Measurements from ENCODE around the gene KCNS1.

The KCNS1 gene

DNA sequence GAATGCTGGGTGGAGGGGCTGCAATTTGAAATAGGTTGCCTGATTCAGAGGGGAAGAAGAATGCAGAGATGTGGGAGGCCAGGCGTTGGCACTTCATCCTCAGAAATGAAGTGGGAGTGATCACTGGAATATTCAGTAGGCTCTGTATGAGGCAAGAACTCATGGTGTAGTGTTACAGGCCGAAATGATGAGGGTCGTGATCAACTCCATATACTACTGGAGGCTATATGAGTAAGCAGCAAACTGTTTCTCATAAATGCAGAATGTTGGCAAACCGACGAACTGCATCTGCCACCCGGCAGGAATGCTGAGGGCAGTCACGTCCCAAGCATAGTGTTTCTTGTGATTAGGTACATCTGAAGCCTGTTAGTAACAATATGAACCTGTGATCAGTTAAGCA lies 12.7 kb downstream of the KCNS1 start:
- DNase-seq (ENCODE audit: low spot score), result no peak
- TF ChIP-seq, protein P1, sequence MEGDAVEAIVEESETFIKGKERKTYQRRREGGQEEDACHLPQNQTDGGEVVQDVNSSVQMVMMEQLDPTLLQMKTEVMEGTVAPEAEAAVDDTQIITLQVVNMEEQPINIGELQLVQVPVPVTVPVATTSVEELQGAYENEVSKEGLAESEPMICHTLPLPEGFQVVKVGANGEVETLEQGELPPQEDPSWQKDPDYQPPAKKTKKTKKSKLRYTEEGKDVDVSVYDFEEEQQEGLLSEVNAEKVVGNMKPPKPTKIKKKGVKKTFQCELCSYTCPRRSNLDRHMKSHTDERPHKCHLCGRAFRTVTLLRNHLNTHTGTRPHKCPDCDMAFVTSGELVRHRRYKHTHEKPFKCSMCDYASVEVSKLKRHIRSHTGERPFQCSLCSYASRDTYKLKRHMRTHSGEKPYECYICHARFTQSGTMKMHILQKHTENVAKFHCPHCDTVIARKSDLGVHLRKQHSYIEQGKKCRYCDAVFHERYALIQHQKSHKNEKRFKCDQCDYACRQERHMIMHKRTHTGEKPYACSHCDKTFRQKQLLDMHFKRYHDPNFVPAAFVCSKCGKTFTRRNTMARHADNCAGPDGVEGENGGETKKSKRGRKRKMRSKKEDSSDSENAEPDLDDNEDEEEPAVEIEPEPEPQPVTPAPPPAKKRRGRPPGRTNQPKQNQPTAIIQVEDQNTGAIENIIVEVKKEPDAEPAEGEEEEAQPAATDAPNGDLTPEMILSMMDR (IDR thresholded peaks at IDR 0.05; ENCODE audit: extremely low read depth, missing control alignments), result no peak

DNA sequence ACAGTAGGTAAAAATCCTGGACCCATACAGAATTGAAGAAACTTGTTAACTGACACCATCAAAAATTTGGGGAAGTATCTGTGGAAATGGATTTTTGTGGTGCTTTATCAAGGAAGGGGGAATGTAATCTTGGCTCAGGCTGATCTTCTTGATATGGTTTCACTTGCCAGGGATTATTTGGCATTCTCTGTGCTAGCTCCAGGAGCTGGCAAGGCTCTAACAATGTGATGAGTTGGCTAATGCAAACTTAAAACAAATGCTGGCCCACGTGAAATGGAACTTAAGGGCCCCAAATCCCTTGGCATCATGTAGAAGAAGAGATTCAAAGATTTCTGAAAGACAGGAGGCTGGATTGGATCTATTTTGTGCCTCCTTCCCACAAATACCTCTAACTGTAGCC lies 13.1 kb downstream of the KCNS1 start:
- DNase-seq (ENCODE audit: low spot score), result no peak
- TF ChIP-seq, protein P1 (IDR thresholded peaks at IDR 0.05; ENCODE audit: extremely low read depth, missing control alignments), result no peak

DNA sequence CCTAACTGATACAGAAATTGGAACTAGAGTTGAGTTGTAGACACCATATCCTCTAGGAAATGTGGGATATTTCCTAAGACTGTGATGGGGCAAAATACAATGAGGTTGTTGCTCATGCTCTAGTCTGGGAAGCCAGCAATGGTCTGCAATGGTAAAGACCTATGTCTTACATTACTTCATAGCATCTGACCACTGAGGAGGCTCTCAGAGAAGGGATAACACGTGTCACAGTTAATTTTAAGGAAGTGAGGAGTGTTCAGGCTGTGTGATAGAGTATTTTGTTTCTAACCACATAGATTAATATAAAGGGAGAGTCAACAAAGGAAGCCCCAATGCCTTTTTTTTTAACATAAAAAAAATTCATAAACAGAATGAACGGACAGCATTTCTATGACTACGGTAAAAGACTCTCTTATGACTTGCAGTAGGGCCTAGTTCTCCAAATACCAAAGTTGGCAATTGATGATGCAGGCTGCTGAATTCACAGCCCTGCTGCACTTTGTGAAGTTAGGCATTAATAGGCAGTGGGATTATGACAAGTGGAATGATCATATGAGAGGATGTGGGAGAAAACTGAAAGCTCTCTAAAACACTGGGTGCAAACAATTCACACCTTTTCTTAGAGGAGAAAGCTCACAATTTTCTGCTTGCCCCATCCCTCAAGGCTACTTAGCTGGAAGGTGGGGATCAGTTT lies 13.7 kb downstream of the KCNS1 start:
- TF ChIP-seq, protein P1 (IDR thresholded peaks at IDR 0.05; ENCODE audit: extremely low read depth, missing control alignments), result no peak
- no peak for DNase-seq (ENCODE audit: low spot score)

DNA sequence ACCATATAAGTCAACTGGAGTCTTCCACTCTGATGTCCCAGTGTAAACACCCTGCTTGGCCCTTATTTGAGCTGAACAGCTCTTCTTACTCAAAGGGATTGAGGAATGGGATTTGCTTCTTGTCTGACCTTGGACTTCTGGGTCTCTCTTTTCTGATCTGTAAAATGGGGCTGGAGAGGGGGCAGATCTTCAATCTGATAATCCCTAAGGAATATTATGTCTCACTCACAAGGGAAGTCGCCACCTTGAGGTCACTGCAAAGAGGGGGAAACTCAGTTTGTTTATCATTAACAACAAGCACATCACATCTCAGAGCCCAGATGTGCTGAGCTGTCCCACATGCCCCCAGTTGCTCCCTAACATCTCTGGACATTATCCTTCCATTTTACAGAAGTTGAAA lies 15.1 kb downstream of the KCNS1 start:
- no peak for DNase-seq (ENCODE audit: low spot score)
- TF ChIP-seq, protein P1 (IDR thresholded peaks at IDR 0.05; ENCODE audit: extremely low read depth, missing control alignments), result no peak

DNA sequence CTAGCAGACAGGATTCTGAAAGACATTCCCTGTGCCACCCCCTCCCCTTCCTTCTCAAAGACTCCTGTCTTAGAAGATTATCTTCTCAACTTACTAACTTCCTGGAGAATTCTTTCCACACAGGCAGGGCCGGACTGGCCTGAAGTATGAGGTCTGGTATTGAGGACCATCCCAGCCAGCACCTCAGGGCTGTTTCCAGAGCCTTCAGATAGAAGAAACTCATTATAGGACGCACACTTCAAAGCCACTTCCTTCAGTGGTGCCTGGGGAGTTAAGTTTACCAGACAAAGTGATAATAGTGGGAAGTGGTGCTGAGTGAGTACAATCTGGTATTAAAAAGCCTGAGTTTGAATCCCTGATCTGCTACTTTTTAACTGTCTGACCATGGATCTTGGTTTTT lies 15.6 kb downstream of the KCNS1 start:
- DNase-seq (ENCODE audit: low spot score), result no peak
- TF ChIP-seq, protein P1 (IDR thresholded peaks at IDR 0.05; ENCODE audit: extremely low read depth, missing control alignments), result no peak

DNA sequence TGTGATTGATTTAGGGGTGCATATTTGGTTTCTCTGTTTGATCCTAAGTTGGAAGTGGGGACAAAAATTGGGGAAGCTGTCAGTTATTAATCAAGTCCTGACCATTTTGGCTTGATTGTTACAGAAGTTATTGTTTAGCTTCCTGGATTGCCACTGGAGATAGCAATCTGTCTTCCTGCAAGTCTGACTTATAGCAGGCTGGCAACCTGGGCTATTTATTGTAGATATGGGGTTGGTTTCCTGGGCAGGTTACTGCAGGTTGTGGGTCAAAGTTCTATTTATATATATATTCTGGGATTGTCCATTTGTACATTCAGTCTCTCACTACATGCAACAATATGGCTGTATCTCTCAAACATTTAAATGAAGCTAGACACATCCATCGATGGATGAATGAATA lies 17.8 kb downstream of the KCNS1 start:
- no peak for DNase-seq (ENCODE audit: low spot score)
- TF ChIP-seq, protein P1 (IDR thresholded peaks at IDR 0.05; ENCODE audit: extremely low read depth, missing control alignments), result no peak

DNA sequence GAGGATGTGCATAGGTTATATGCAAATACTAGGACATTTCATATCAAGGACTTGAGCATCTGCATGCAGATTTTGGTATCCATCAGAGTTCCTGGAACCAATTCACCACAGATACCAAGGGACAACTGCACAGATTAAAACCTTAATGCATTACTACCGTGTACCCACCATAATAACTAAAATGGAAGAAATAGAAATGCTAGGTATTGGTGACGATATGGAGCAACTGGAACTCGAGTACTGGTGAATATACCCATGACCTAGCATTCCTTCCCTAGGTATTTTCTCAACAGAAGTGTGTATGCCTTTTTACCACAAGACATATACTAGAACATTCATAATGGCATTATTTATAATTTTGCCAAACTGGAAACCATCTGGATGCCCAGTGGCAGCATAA lies 18.5 kb downstream of the KCNS1 start:
- TF ChIP-seq, protein P1 (IDR thresholded peaks at IDR 0.05; ENCODE audit: extremely low read depth, missing control alignments), result no peak
- DNase-seq (ENCODE audit: low spot score), result no peak
